ENCODE measurements around the gene ARGLU1.

ARGLU1 gene

GRCh38 chr13:106565127-106565775 is 2.7 kb downstream of the ARGLU1 start:
- H3K4me3 ChIP-seq (ENCODE audit: low read depth, low read length), result no peak overlapping the region
- H3K4me1 ChIP-seq, result peaks cover 10% of the 10 kb centered on the region
- H3K79me2 ChIP-seq, result peaks cover 29% of the 10 kb centered on the region
- H3K4me2 ChIP-seq (ENCODE audit: low read length), result peak overlapping the region; percentile 84
- no peak for TF ChIP-seq CTCF (IDR thresholded peaks at IDR 0.05)
- no peaks in the 10 kb centered on the region for H3K36me3 ChIP-seq (ENCODE audit: control insufficient read depth, insufficient read depth, low read length)
- no peak overlapping the region for H2AFZ ChIP-seq
- no peak overlapping the region for H3K9ac ChIP-seq
- H3K27me3 ChIP-seq (ENCODE audit: control insufficient read depth, insufficient read depth, low read length), result no peaks in the 10 kb centered on the region
- H3K27ac ChIP-seq, result no peak overlapping the region
- no peaks in the 10 kb centered on the region for H3K9me3 ChIP-seq (ENCODE audit: control insufficient read depth, low read length)

- TF ChIP-seq CTCF (IDR thresholded peaks at IDR 0.05), result no peak
- no peaks in the 10 kb centered on the region for H3K27me3 ChIP-seq (ENCODE audit: control insufficient read depth, insufficient read depth, low read length)
- H3K4me3 ChIP-seq (ENCODE audit: low read depth, low read length), result no peak overlapping the region
- no peak overlapping the region for H3K9ac ChIP-seq
- H3K9me3 ChIP-seq (ENCODE audit: control insufficient read depth, low read length), result no peaks in the 10 kb centered on the region
- peaks cover 31% of the 10 kb centered on the region for H3K79me2 ChIP-seq
- H3K36me3 ChIP-seq (ENCODE audit: control insufficient read depth, insufficient read depth, low read length), result no peaks in the 10 kb centered on the region
- no peak overlapping the region for H3K4me2 ChIP-seq (ENCODE audit: low read length)
- no peak overlapping the region for H2AFZ ChIP-seq
- no peak overlapping the region for H3K27ac ChIP-seq
- peaks cover 10% of the 10 kb centered on the region for H3K4me1 ChIP-seq
These were observed 5.6 kb downstream of the ARGLU1 start for GRCh38 chr13:106562301-106562700.

- Histone ChIP-seq H3K27ac (no peak overlapping the region), H3K9me3 (ENCODE audit: control insufficient read depth, low read length) (no peaks in the 10 kb centered on the region), H3K4me3 (ENCODE audit: low read depth, low read length) (no peak overlapping the region), H2AFZ (no peak overlapping the region), H3K4me2 (ENCODE audit: low read length) (no peak overlapping the region), H3K36me3 (ENCODE audit: control insufficient read depth, insufficient read depth, low read length) (no peaks in the 10 kb centered on the region), H3K9ac (no peak overlapping the region), H3K79me2 (peaks cover 31% of the 10 kb centered on the region), H3K27me3 (ENCODE audit: control insufficient read depth, insufficient read depth, low read length) (no peaks in the 10 kb centered on the region), H3K4me1 (peaks cover 10% of the 10 kb centered on the region)
- no peak for TF ChIP-seq CTCF (IDR thresholded peaks at IDR 0.05)
These were observed 6.3 kb downstream of the ARGLU1 start for GRCh38 chr13:106561551-106562170.

GRCh38 chr13:106560821-106561220 is 7.1 kb downstream of the ARGLU1 start:
- Histone ChIP-seq H3K27ac (no peak overlapping the region), H3K9me3 (ENCODE audit: control insufficient read depth, low read length) (no peaks in the 10 kb centered on the region), H3K4me3 (ENCODE audit: low read depth, low read length) (no peak overlapping the region), H3K9ac (no peak overlapping the region), H3K4me2 (ENCODE audit: low read length) (no peak overlapping the region), H3K79me2 (peaks cover 22% of the 10 kb centered on the region), H3K27me3 (ENCODE audit: control insufficient read depth, insufficient read depth, low read length) (no peaks in the 10 kb centered on the region), H3K4me1 (peaks cover 10% of the 10 kb centered on the region), H2AFZ (no peak overlapping the region), H3K36me3 (ENCODE audit: control insufficient read depth, insufficient read depth, low read length) (no peaks in the 10 kb centered on the region)
- TF ChIP-seq CTCF (IDR thresholded peaks at IDR 0.05), result no peak

GRCh38 chr13:106558527-106558926 is 9.4 kb downstream of the ARGLU1 start:
- H3K27ac ChIP-seq, result no peak overlapping the region
- H3K36me3 ChIP-seq (ENCODE audit: control insufficient read depth, insufficient read depth, low read length), result no peaks in the 10 kb centered on the region
- peaks cover 4% of the 10 kb centered on the region for H3K4me1 ChIP-seq

More at GRCh38 chr13:106558527-106558926, 9.4 kb downstream of the ARGLU1 start:
- Histone ChIP-seq H3K4me3 (ENCODE audit: low read depth, low read length) (no peak overlapping the region), H3K4me2 (ENCODE audit: low read length) (no peak overlapping the region), H3K9me3 (ENCODE audit: control insufficient read depth, low read length) (no peaks in the 10 kb centered on the region), H3K79me2 (peaks cover 13% of the 10 kb centered on the region), H3K9ac (no peak overlapping the region), H3K27me3 (ENCODE audit: control insufficient read depth, insufficient read depth, low read length) (no peaks in the 10 kb centered on the region), H2AFZ (no peak overlapping the region)
- no peak for TF ChIP-seq CTCF (IDR thresholded peaks at IDR 0.05)
